CD4-positive, alpha-beta T cell treated with Interleukin-6 at 100 ng/mL for 8 hours (primary cell): ENCODE measurements around the gene TSC2.
"Not testable (repeated sequence)": the region's sequence is repeated elsewhere in the genome, so short reads cannot be mapped to it uniquely, and the experiment has no call there.

Experiments used
- DNase-seq: peaks from one replicate; pipeline ENCODE4 v3.0.0-alpha.2; 2020; ENCODE audit warnings: mixed read lengths, low spot score

Gene TSC2

GRCh38 chr16:2122934-2123683, 75.3 kb downstream of the TSC2 start:
- not testable (repeated sequence) for DNase-seq

GRCh38 chr16:2123706-2124376, 76.1 kb downstream of the TSC2 start:
- not testable (repeated sequence) for DNase-seq

GRCh38 chr16:2124377-2124693, 76.5 kb downstream of the TSC2 start:
- not testable (repeated sequence) for DNase-seq

- not testable (repeated sequence) for DNase-seq
Measured at GRCh38 chr16:2124694-2125444, 77.1 kb downstream of the TSC2 start.

GRCh38 chr16:2125609-2126008, 77.8 kb downstream of the TSC2 start:
- not testable (repeated sequence) for DNase-seq

- DNase-seq = not testable (repeated sequence)
Measured at GRCh38 chr16:2126161-2126743, 78.5 kb downstream of the TSC2 start.

GRCh38 chr16:2126928-2127556, 79.3 kb downstream of the TSC2 start:
- DNase-seq = not testable (repeated sequence)

- DNase-seq = not testable (repeated sequence)
Measured at GRCh38 chr16:2127630-2128280, 80.0 kb downstream of the TSC2 start.

- not testable (repeated sequence) for DNase-seq
Measured at GRCh38 chr16:2129251-2129650, 81.5 kb downstream of the TSC2 start.

GRCh38 chr16:2129890-2130447, 82.2 kb downstream of the TSC2 start:
- not testable (repeated sequence) for DNase-seq

- not testable (repeated sequence) for DNase-seq
Measured at GRCh38 chr16:2133797-2134196, 86.0 kb downstream of the TSC2 start.

GRCh38 chr16:2135071-2135470, 87.3 kb downstream of the TSC2 start:
- DNase-seq = not testable (repeated sequence)

GRCh38 chr16:2135770-2136490, 88.1 kb downstream of the TSC2 start, which contains the start of gene PKD1:
PKD1 (minus strand) TSS chr16:2135898; CDS start chr16:2135689, 209 bp downstream.
- peak; percentile 91 for DNase-seq
